Kidney epithelial cell (primary cell): Measurements from ENCODE around the gene AGPAT3. TPM values are rescaled to one million over a fixed set of nuclear protein-coding genes. Genes with fewer than 3 reads are reported as not detected.
"Not testable (repeated sequence)": the region's sequence is repeated elsewhere in the genome, so short reads cannot be mapped to it uniquely, and the experiment has no call there.

Source experiments
- DNase-seq: peaks from one replicate; pipeline ENCODE4 v3.0.0-alpha.2; 2010; ENCODE audit warnings: low read depth
- H3K27me3 ChIP-seq: 2 replicates; pipeline ENCODE4 v1.6.0; 2011; ENCODE audit warnings: low read length; ENCODE audit not compliant: control insufficient read depth, insufficient read depth
- H3K36me3 ChIP-seq: 2 replicates; pipeline ENCODE4 v1.5.1; 2011; ENCODE audit warnings: low read length; ENCODE audit not compliant: control insufficient read depth, insufficient read depth
- H3K4me3 ChIP-seq: 2 replicates; pipeline ENCODE4 v1.5.1; 2011; ENCODE audit warnings: low read depth, mild to moderate bottlenecking, control low read depth, low read length
- CTCF ChIP-seq: IDR thresholded peaks from 2 replicates; pipeline ENCODE4 v1.5.1; 2011; ENCODE audit warnings: mild to moderate bottlenecking, moderate library complexity, low read length, control low read depth, inconsistent platforms; ENCODE audit not compliant: insufficient read depth, poor library complexity, severe bottlenecking
- total RNA-seq: library from RNA; depleted of rRNA; stranded (reverse); fragments of >200 nt; gene quantifications from 2 replicates; pipeline ENCODE4 v1.2.3, GENCODE V29; 2015

Gene AGPAT3
- total RNA-seq, 1 donor from 2014 or later, result 62.3 TPM

GRCh38 chr21:43819511-43820405 lies 45.3 kb upstream of the AGPAT3 start:
- no peak for TF ChIP-seq CTCF
- no peaks in the 10 kb centered on the region for H3K36me3 ChIP-seq
- DNase-seq, result no peak
- H3K4me3 ChIP-seq, result no peak overlapping the region
- peaks cover 2% of the 10 kb centered on the region for H3K27me3 ChIP-seq

GRCh38 chr21:43820466-43820865 lies 44.6 kb upstream of the AGPAT3 start:
- DNase-seq, result no peak
- TF ChIP-seq CTCF, result no peak

GRCh38 chr21:43822166-43822565 lies 42.9 kb upstream of the AGPAT3 start:
- not testable (repeated sequence) for H3K4me3 ChIP-seq, H3K36me3 ChIP-seq

More at GRCh38 chr21:43820466-43820865, 44.6 kb upstream of the AGPAT3 start:
- Histone ChIP-seq H3K27me3 (no peaks in the 10 kb centered on the region), H3K36me3 (no peaks in the 10 kb centered on the region), H3K4me3 (no peak overlapping the region)

GRCh38 chr21:43822741-43823140 lies 42.3 kb upstream of the AGPAT3 start:
- H3K4me3 ChIP-seq, DNase-seq, H3K27me3 ChIP-seq, H3K36me3 ChIP-seq: not testable (repeated sequence)

More at GRCh38 chr21:43822166-43822565, 42.9 kb upstream of the AGPAT3 start:
- DNase-seq, H3K27me3 ChIP-seq: not testable (repeated sequence)

- Histone ChIP-seq H3K27me3 (peaks cover 4% of the 10 kb centered on the region), H3K4me3 (no peak overlapping the region), H3K36me3 (no peaks in the 10 kb centered on the region)
- DNase-seq, result no peak
- no peak for TF ChIP-seq CTCF
Measured at GRCh38 chr21:43824333-43825241, 40.4 kb upstream of the AGPAT3 start.

GRCh38 chr21:43825242-43825935 lies 39.6 kb upstream of the AGPAT3 start:
- H3K36me3 ChIP-seq, result no peaks in the 10 kb centered on the region
- no peak for TF ChIP-seq CTCF
- H3K4me3 ChIP-seq, result no peak overlapping the region
- peaks cover 4% of the 10 kb centered on the region for H3K27me3 ChIP-seq
- DNase-seq, result no peak
